Activated T-cell treated with anti-CD3 and anti-CD28 coated beads, Interleukin-2, amount 50 U/mL, for 72 hours (primary cell): ENCODE measurements around the gene CEP19. TPM values are rescaled to one million over a fixed set of nuclear protein-coding genes. Genes with fewer than 3 reads are reported as not detected.
"Not testable (repeated sequence)": the region's sequence is repeated elsewhere in the genome, so short reads cannot be mapped to it uniquely, and the experiment has no call there.

ENCODE experiments used
- ATAC-seq, 2 donors: fragments of 150-1000 bp; cut with Tn5 transposase; replicated peaks in 1 of 2; 2 replicates each; pipeline ENCODE4 v1.10.0; 2021; ENCODE audit warnings: moderate library complexity in 2 of 2, mild to moderate bottlenecking in 1 of 2
- DNase-seq, 2 donors: peaks; one replicate each; pipeline ENCODE4 v3.0.0; 2021 to 2022; ENCODE audit warnings: mixed read lengths in 1 of 2
- H3K27ac Mint-ChIP-seq: one replicate; pipeline ENCODE4 v1.8.0; 2022; ENCODE audit warnings: mild to moderate bottlenecking, moderate library complexity, mixed read lengths
- H3K27me3 Mint-ChIP-seq: one replicate; pipeline ENCODE4 v1.8.0; 2022; ENCODE audit warnings: low read depth, mixed read lengths
- H3K36me3 Mint-ChIP-seq, 2 donors: one replicate each; pipeline ENCODE4 v1.8.0; 2022; ENCODE audit warnings: mixed read lengths in 2 of 2, mild to moderate bottlenecking in 1 of 2; ENCODE audit not compliant: insufficient read depth in 2 of 2
- H3K4me1 Mint-ChIP-seq: one replicate; pipeline ENCODE4 v1.8.0; 2022; ENCODE audit warnings: low read depth, mixed read lengths
- H3K4me3 Mint-ChIP-seq, 2 donors: one replicate each; pipeline ENCODE4 v1.8.0; 2022; ENCODE audit warnings: mild to moderate bottlenecking in 2 of 2, mixed read lengths in 2 of 2, moderate library complexity in 2 of 2
- H3K9me3 Mint-ChIP-seq, 2 donors: one replicate each; pipeline ENCODE4 v1.8.0; 2022; ENCODE audit warnings: mixed read lengths in 2 of 2
- total RNA-seq, 2 donors: library from RNA; stranded (reverse); gene quantifications; one replicate each; pipeline ENCODE4 v1.2.3, GENCODE V29; 2022

CEP19 gene
- total RNA-seq, 2 donors from 2014 or later: 5.3 to 5.9 TPM

DNA sequence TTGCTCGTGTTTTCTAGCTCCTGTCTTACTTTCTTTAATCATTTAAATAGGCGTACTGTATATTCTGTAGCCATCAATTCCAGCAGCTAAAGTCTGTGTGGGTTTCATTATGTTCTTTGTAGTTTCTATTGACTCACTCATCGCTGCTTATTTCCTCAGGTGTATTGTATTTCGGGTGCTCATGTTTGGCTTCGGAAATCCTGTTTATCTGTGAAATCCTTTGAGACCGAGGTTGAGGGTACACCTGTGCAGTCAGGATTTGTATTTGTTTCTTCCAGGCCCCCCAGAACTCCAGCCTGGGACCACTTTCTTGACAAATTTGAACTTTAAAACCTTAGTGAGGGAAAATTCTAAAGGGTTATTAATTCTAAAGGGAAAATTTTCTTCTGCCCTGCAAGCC lies 25.6 kb upstream of the CEP19 start:
- no peak for DNase-seq
- Mint-ChIP-seq H3K4me3 (no peak overlapping the region), H3K4me1 (peaks cover 31% of the 10 kb centered on the region), H3K27ac (peak overlapping the region; percentile 50), H3K9me3 (no peaks in the 10 kb centered on the region), H3K36me3 (peaks cover 13 to 27% of the 10 kb centered on the region in 2 donors), H3K27me3 (no peaks in the 10 kb centered on the region)
- no peak for ATAC-seq

DNA sequence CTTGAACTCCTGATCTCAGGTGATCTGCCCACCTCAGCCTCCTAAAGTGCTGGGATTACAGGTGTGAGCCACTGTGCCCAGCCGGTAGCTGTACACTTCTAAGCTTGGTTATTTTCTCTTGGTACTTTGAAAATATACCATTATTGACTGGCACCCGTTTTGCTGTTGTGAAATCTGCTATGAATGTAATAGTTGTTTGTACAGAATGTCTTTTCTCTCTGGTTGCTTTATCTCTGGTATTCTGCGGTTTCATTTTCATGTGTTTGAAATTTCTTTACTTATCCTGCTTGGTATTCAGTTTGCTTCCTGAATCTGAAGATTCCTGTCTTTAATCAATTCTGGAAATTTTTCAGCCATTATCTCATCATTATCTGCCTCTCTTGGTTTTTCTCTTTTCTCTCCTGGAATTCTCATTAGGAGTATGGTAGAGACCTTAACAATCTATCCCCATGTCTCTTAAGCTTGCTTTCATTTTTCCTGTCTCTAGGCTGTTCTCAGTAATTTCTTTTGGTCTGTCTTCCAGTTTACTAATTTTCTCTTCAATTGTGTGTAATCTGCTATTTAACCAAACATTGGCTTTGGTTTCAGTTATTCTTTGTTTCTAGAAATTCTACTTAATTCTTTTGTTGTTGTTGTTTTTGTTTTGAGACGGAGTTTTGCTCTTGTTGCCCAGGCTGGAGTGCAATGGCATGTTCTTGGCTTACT lies 24.8 kb upstream of the CEP19 start:
- peaks cover 13 to 27% of the 10 kb centered on the region in 2 donors for H3K36me3 Mint-ChIP-seq

DNA sequence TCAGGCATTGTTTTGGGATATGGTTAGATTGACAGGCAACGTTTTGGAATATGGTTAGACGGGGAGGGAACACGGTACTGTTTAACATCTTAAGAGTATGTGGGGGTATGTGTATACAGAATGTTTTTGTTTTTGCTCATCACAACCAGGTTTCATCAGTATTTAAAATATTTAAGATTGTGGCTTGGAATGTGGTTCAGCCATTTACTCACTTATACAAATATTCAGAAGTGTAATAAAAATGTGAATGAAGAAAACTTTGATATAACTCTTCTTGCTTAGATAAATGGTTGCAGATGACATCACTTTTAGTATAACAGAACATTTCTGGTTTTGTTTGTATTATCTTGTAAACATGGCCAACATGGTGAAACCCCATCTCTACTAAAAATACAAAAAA lies 23.7 kb upstream of the CEP19 start:
- ATAC-seq (no peak), DNase-seq (no peak)
- Mint-ChIP-seq H3K27me3 (no peaks in the 10 kb centered on the region), H3K9me3 (no peaks in the 10 kb centered on the region), H3K4me3 (no peak overlapping the region), H3K27ac (no peak overlapping the region), H3K4me1 (peaks cover 13% of the 10 kb centered on the region), H3K36me3 (peaks cover 13 to 24% of the 10 kb centered on the region in 2 donors)

More for the DNA sequence above, 24.8 kb upstream of the CEP19 start:
- H3K27ac Mint-ChIP-seq: no peak overlapping the region
- H3K9me3 Mint-ChIP-seq: no peaks in the 10 kb centered on the region
- no peaks in the 10 kb centered on the region for H3K27me3 Mint-ChIP-seq
- DNase-seq (no peak), ATAC-seq (no peak)
- peaks cover 24% of the 10 kb centered on the region for H3K4me1 Mint-ChIP-seq
- no peak overlapping the region for H3K4me3 Mint-ChIP-seq

GRCh38 chr3:196726788-196727675 lies 15.0 kb upstream of the CEP19 start:
- H3K27ac Mint-ChIP-seq: peak overlapping the region; percentile 94
- no peaks in the 10 kb centered on the region for H3K9me3 Mint-ChIP-seq
- peak overlapping the region in 1 of 2 donors; percentile 48 for H3K4me3 Mint-ChIP-seq
- H3K36me3 Mint-ChIP-seq: peaks cover 3 to 29% of the 10 kb centered on the region in 2 donors
- ATAC-seq (peak; percentile 89 to 100), DNase-seq (peak; percentile 22 to 31)
- H3K27me3 Mint-ChIP-seq: no peaks in the 10 kb centered on the region
- H3K4me1 Mint-ChIP-seq: peaks cover 31% of the 10 kb centered on the region

DNA sequence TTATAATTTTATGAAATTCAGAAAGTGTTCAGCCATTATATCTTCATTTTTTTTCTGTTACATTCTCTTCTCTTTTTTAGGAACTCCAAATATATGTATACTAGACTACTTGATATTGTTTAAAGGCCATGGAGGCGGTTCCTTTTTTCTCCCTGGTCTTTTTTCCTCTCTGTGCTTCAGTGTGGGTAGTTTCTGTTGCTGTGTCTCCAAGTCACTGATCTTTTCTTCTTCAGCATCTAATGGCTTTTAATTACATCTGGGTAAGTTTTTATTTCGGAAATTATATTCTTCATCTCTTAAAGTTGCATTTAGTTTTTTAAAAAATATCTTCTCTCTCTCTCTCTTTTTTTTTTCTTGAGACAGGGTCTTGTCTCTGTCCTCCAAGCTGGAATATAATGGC lies 9.0 kb upstream of the CEP19 start:
- Mint-ChIP-seq H3K27me3 (no peaks in the 10 kb centered on the region), H3K4me3 (no peak overlapping the region), H3K4me1 (peaks cover 11% of the 10 kb centered on the region), H3K36me3 (peaks cover 9 to 42% of the 10 kb centered on the region in 2 donors), H3K9me3 (peaks cover 4 to 7% of the 10 kb centered on the region in 2 donors), H3K27ac (peak overlapping the region; percentile 3)
- no peak for DNase-seq
- no peak for ATAC-seq

DNA sequence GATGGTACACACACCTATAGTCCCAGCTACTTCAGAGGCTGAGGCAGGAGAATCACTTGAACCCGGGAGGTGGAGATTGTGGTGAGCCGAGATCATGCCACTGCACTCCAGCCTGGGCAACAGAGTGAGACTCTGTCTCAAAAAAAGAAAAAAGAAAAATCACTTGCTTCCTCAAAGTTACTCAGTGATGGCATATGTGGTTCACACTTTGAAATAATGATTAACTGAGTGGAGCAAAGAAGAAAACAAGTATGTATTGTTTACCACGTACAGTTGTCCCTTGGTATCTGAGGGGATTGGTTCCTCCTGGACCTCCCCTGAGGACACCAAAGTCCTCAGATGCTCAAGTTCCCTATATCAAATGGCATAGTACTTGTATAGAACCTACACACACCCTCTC lies 5.1 kb upstream of the CEP19 start:
- not testable (repeated sequence) for H3K27me3 Mint-ChIP-seq, H3K4me3 Mint-ChIP-seq, ATAC-seq, H3K27ac Mint-ChIP-seq, H3K9me3 Mint-ChIP-seq, DNase-seq
- Mint-ChIP-seq H3K4me1 (peaks cover 27% of the 10 kb centered on the region), H3K36me3 (peaks cover 7 to 32% of the 10 kb centered on the region in 2 donors)

DNA sequence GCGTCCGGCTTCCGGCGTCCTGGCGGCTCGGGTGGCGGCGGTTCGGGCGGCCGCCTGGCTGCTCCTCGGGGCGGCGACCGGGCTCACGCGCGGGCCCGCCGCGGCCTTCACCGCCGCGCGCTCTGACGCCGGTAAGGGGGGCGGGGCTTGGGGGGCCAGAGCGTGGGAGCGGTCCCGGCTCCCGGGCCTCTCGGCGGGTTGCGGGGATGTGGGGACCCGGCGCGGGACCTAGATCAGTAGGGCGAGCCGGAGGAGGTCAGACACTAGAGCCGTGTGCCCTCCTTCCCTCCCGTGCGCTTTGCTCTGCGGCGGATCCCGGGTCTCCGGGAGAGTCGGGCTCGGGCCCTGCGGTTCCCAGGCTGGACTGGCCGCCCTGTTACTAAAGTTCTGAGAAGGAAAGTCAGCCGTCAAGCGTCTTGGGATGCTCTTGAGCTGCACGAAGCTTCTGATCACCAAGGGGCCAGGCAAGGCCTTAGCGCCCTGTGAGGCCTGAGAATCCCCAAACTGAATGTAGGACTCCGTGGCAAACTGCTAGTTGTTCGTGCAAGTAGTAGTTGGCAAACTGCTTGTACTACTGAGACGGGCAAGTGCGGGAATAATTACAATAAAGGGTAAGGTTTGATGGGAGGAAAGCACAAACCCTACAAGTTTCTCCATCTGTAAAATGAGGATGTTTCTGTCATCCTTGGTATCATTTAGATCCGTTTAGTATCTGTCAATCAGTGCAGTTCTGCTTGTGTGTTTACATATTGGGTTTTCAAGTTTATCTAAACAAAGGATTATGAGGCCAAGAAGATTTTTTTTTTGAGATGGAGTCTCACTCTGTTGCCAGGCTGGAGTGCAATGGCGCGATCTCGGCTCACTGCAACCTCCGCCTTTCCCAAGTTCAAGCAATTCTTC lies 714 bp upstream of the CEP19 start:
- peak; percentile 52 for ATAC-seq
- peak; percentile 76 to 82 for DNase-seq
- H3K9me3 Mint-ChIP-seq: no peaks in the 10 kb centered on the region
- H3K4me1 Mint-ChIP-seq: peaks cover 40% of the 10 kb centered on the region
- peak overlapping the region; percentile 79 for H3K27ac Mint-ChIP-seq
- peaks cover 0 to 7% of the 10 kb centered on the region in 2 donors for H3K36me3 Mint-ChIP-seq
- H3K4me3 Mint-ChIP-seq: peak overlapping the region; percentile 86 to 89
- no peaks in the 10 kb centered on the region for H3K27me3 Mint-ChIP-seq

DNA sequence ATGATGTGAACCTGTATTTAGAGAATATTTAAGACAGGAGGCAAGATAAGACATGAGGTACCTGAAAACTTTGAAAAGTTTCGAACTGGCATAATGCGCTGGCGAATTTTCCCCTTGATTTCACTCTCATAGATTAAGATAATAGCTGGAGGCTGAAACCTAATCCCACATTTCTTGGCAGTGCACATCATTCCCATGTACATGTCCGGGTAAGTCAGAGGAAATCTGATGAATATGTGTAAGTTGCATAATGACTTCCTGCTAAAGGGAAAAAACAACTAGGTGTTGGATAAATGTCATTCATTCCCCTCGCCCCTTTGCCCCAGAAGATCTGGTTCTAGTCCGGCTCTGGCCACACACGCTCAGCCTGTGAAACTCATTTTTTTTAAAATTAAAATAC lies 3.6 kb downstream of the CEP19 start:
- DNase-seq (no peak), ATAC-seq (no peak)
- no peak overlapping the region for H3K4me3 Mint-ChIP-seq
- H3K27me3 Mint-ChIP-seq: no peaks in the 10 kb centered on the region
- H3K36me3 Mint-ChIP-seq: peaks cover 0 to 3% of the 10 kb centered on the region in 2 donors
- H3K9me3 Mint-ChIP-seq: no peaks in the 10 kb centered on the region
- H3K27ac Mint-ChIP-seq: no peak overlapping the region
- peaks cover 26% of the 10 kb centered on the region for H3K4me1 Mint-ChIP-seq

GRCh38 chr3:196707566-196707965 lies 4.5 kb downstream of the CEP19 start:
- no peak overlapping the region for H3K4me3 Mint-ChIP-seq
- no peak for DNase-seq
- no peak for ATAC-seq
- no peaks in the 10 kb centered on the region for H3K27me3 Mint-ChIP-seq
- peaks cover 0 to 2% of the 10 kb centered on the region in 2 donors for H3K36me3 Mint-ChIP-seq
- H3K9me3 Mint-ChIP-seq: no peaks in the 10 kb centered on the region
- H3K27ac Mint-ChIP-seq: no peak overlapping the region
- H3K4me1 Mint-ChIP-seq: peaks cover 19% of the 10 kb centered on the region

DNA sequence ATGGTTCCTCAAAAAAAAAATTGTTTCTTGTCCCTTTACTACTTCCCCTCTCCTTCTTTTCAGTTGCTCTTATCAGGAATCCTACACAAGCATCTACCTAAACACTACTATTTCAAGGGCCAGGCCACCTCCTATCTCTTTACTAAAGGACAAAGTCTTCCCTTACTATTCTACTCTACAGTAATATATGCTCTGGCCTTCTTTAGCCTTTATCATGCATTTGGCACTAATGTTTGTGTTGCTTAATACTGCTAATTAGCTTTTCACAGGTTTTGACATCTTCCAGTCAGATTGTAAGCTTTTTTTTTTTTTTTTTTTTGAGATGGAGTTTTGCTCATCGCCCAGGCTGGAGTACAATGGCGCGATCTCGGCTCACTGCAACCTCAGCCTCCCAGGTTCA lies 5.3 kb downstream of the CEP19 start:
- no peak for ATAC-seq
- H3K4me3 Mint-ChIP-seq: no peak overlapping the region
- no peak for DNase-seq
- no peak overlapping the region for H3K27ac Mint-ChIP-seq
- H3K9me3 Mint-ChIP-seq: no peaks in the 10 kb centered on the region
- H3K4me1 Mint-ChIP-seq: peaks cover 18% of the 10 kb centered on the region
- no peaks in the 10 kb centered on the region for H3K27me3 Mint-ChIP-seq
- peaks cover 0 to 2% of the 10 kb centered on the region in 2 donors for H3K36me3 Mint-ChIP-seq

- Mint-ChIP-seq H3K9me3 (no peaks in the 10 kb centered on the region), H3K36me3 (peaks cover 0 to 2% of the 10 kb centered on the region in 2 donors), H3K27ac (no peak overlapping the region), H3K27me3 (no peaks in the 10 kb centered on the region), H3K4me1 (peaks cover 14% of the 10 kb centered on the region), H3K4me3 (no peak overlapping the region)
- ATAC-seq: no peak
- DNase-seq: no peak
These were observed 5.7 kb downstream of the CEP19 start for GRCh38 chr3:196706327-196706726.

GRCh38 chr3:196700801-196701200 lies 11.2 kb downstream of the CEP19 start:
- H3K4me3 Mint-ChIP-seq: no peak overlapping the region
- no peak overlapping the region for H3K27ac Mint-ChIP-seq
- H3K9me3 Mint-ChIP-seq: no peaks in the 10 kb centered on the region
- no peaks in the 10 kb centered on the region for H3K27me3 Mint-ChIP-seq
- no peaks in the 10 kb centered on the region for H3K4me1 Mint-ChIP-seq
- DNase-seq (no peak), ATAC-seq (no peak)
- H3K36me3 Mint-ChIP-seq: no peaks in the 10 kb centered on the region
